Fibroblast of villous mesenchyme (primary cell): Measurements from ENCODE around the gene MED15. TPM values are rescaled to one million over a fixed set of nuclear protein-coding genes. Genes with fewer than 3 reads are reported as not detected.

Source experiments
- DNase-seq: peaks from one replicate; pipeline ENCODE4 v3.0.0-alpha.2; 2010; ENCODE audit warnings: low read depth
- H3K4me3 ChIP-seq: 2 replicates; pipeline ENCODE4 v1.5.1; 2011; ENCODE audit warnings: low read depth, mild to moderate bottlenecking, low read length
- CTCF ChIP-seq: IDR thresholded peaks from 2 replicates; pipeline ENCODE4 v1.5.1; 2012; ENCODE audit warnings: low read depth, mild to moderate bottlenecking, low read length; ENCODE audit not compliant: insufficient read depth
- total RNA-seq: library from RNA; depleted of rRNA; stranded (reverse); fragments of >200 nt; gene quantifications from 2 replicates; pipeline ENCODE4 v1.2.3, GENCODE V29; 2012

The MED15 gene
- total RNA-seq, 1 donor: 51.0 TPM

GRCh38 chr22:20522134-20523004 lies 15.0 kb downstream of the MED15 start:
- H3K4me3 ChIP-seq: no peak overlapping the region
- TF ChIP-seq CTCF: no peak
- no peak for DNase-seq

GRCh38 chr22:20523086-20523983 lies 15.9 kb downstream of the MED15 start:
- DNase-seq: peak; percentile 90
- no peak for TF ChIP-seq CTCF
- H3K4me3 ChIP-seq: no peak overlapping the region

DNA sequence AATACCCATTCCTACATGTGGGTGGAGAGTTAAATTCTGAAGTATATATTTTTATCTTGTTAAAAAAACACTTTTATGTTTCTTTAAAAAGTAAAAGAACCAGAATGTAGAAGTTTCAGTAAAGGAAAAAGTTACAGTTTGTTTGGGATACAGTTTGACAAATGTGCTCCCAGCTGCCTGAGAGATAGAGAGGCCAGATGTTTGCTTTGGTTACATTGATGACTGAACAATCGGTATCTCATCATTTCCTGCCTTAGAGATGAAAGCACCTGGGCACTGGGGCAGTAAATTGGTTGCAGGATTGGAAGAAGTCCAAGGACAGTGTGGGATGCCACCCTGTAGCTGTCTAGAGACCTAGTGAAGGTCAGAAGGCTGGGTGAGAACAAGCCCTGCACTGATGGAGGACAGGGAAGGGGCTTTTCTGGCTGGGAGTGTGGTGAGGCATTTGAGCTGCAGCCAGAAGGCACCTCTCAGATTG lies 16.6 kb downstream of the MED15 start:
- DNase-seq: peak; percentile 67
- no peak for TF ChIP-seq CTCF
- no peak overlapping the region for H3K4me3 ChIP-seq

DNA sequence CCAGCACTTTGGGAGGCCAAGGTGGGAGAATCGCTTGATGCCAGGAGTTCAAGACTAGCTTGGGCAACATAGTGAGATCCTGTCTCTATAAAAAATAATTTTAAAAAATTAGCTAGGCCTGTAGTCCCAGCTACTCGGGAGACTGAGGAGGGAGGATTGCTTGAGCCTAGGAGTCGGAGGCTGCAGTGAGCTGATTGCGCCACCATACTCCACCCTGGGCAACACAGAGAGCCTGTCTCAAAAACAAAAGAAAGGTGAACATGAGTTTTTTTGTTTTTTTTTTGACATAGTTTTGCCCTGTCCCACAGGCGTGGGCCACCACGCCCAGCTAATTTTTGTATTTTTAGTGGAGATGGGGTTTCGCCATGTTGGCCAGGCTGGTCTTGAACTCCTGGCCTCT lies 17.6 kb downstream of the MED15 start:
- TF ChIP-seq CTCF: no peak
- no peak for DNase-seq
- no peak overlapping the region for H3K4me3 ChIP-seq

GRCh38 chr22:20526305-20526627 lies 18.9 kb downstream of the MED15 start:
- DNase-seq: no peak
- no peak for TF ChIP-seq CTCF
- H3K4me3 ChIP-seq: no peak overlapping the region

- peak; percentile 94 for DNase-seq
- peak; percentile 16 for TF ChIP-seq CTCF
- H3K4me3 ChIP-seq: no peak overlapping the region
Observed at GRCh38 chr22:20526628-20527355, 19.4 kb downstream of the MED15 start.
